IMR-90 (cell line): ENCODE measurements around the gene GCKR.

Experiments
- BHLHE40 ChIP-seq: fragments of 150-350 bp; IDR thresholded peaks from 2 replicates; pipeline ENCODE4 v1.6.1; 2016; ENCODE audit warnings: mild to moderate bottlenecking, low read depth, low read length
- CEBPB ChIP-seq: IDR thresholded peaks from 2 replicates; pipeline ENCODE4 v1.6.1; 2012; ENCODE audit warnings: low read depth, low read length, improper control_type of control experiment
- CTCF ChIP-seq: conservative IDR thresholded peaks from 2 replicates; pipeline ENCODE4 v1.5.1; 2012; ENCODE audit warnings: mild to moderate bottlenecking, low read depth, low read length, improper control_type of control experiment
- POLR2A ChIP-seq: IDR thresholded peaks from 2 replicates; pipeline ENCODE4 v1.6.1; 2012; ENCODE audit warnings: mild to moderate bottlenecking, low read depth, low read length
- RAD21 ChIP-seq: IDR thresholded peaks from 2 replicates; pipeline ENCODE4 v1.6.1; 2012; ENCODE audit warnings: low read length, improper control_type of control experiment
- RFX5 ChIP-seq: IDR thresholded peaks from 2 replicates; pipeline ENCODE4 v1.8.0; 2012; ENCODE audit warnings: low read depth, mild to moderate bottlenecking, low read length, moderate library complexity
- SMC3 ChIP-seq: fragments of 150-350 bp; IDR thresholded peaks from 2 replicates; pipeline ENCODE4 v1.6.1; 2016; ENCODE audit warnings: low read depth, mild to moderate bottlenecking, antibody characterized with exemption, low read length, moderate library complexity

DNA sequence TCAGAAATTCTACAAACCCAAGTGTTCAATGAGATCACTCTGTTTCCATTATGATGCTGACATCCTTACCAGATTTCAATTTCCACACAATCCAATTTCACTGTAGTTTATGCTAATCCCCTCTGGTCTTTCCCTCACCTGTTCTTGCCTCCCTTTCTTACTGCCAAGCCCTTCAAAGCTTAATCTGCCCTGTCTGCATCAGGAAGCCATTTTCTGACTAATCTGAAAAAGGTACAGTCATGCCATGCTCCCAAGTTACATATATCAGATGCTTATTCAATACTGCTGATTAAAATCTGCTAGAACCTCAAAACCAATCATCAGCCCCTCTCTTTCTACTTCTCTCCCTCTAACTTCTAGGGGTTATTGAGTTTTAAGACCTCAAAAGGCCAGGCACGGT, 45.5 kb upstream of the GCKR start:
- TF ChIP-seq CTCF: no peak
- TF ChIP-seq RFX5: no peak
- TF ChIP-seq RAD21: no peak
- no peak for TF ChIP-seq CEBPB
- TF ChIP-seq POLR2A: no peak
- no peak for TF ChIP-seq SMC3
- no peak for TF ChIP-seq BHLHE40
